Lower lobe of right lung (tissue), 2 donors: ENCODE results near the gene RAPSN. TPM values are rescaled to one million over a fixed set of nuclear protein-coding genes. Genes with fewer than 3 reads are reported as not detected.
A peak's percentile ranks its signal among the peaks of the same experiment; 100 is the strongest.

Source experiments
- ATAC-seq, 2 donors: fragments of 200-7000 bp; cut with Tn5 transposase; one replicate each; pipeline ENCODE4 v1.9.1; 2020 to 2022; ENCODE audit warnings: mild to moderate bottlenecking in 2 of 2, moderate library complexity in 2 of 2
- DNase-seq: peaks from one replicate; pipeline ENCODE4 v3.0.0-alpha.2; 2020
- H3K27ac ChIP-seq: fragments of 200-600 bp; one replicate; pipeline ENCODE4 v1.8.0; 2022
- H3K27me3 ChIP-seq: fragments of 200-600 bp; one replicate; pipeline ENCODE4 v1.8.0; 2022; ENCODE audit warnings: low read depth
- H3K36me3 ChIP-seq: fragments of 200-600 bp; one replicate; pipeline ENCODE4 v1.8.0; 2022; ENCODE audit warnings: mild to moderate bottlenecking
- H3K4me1 ChIP-seq: fragments of 200-600 bp; one replicate; pipeline ENCODE4 v1.8.0; 2022
- H3K4me3 ChIP-seq: fragments of 200-600 bp; one replicate; pipeline ENCODE4 v1.8.0; 2022; ENCODE audit warnings: mild to moderate bottlenecking
- H3K9me3 ChIP-seq: fragments of 200-600 bp; one replicate; pipeline ENCODE4 v1.8.0; 2022
- intact Hi-C: fragments of 100-400 bp; cut with DNase I; formaldehyde crosslinking; loops from one replicate; pipeline ENCODE4 v1.11.0; 2022
- total RNA-seq: library from RNA; stranded (reverse); fragmentation: NEBNext Ultra II Directional; extraction: Animal tissue kit (Norgen Biotek cat#: 25700); gene quantifications from one replicate; pipeline ENCODE4 v1.2.1, GENCODE V29; 2021
- TF ChIP-seq, protein P1 (sequence below): fragments of 200-600 bp; IDR thresholded peaks from one replicate; pipeline ENCODE4 v1.8.0; 2022; ENCODE audit warnings: antibody characterized with exemption, mild to moderate bottlenecking
- donor health status: DM: no; HTN: yes; CAD: no; lungs with severe emphysema.

Gene RAPSN
- total RNA-seq, 1 donor from 2014 or later: 1.2 TPM

GRCh38 chr11:47407746-47408590 lies 41.0 kb downstream of the RAPSN start, which contains the start of gene SLC39A13:
SLC39A13 (plus strand) TSS chr11:47408590; CDS start chr11:47410095, 1,505 bp downstream.
- TF ChIP-seq, protein P1, sequence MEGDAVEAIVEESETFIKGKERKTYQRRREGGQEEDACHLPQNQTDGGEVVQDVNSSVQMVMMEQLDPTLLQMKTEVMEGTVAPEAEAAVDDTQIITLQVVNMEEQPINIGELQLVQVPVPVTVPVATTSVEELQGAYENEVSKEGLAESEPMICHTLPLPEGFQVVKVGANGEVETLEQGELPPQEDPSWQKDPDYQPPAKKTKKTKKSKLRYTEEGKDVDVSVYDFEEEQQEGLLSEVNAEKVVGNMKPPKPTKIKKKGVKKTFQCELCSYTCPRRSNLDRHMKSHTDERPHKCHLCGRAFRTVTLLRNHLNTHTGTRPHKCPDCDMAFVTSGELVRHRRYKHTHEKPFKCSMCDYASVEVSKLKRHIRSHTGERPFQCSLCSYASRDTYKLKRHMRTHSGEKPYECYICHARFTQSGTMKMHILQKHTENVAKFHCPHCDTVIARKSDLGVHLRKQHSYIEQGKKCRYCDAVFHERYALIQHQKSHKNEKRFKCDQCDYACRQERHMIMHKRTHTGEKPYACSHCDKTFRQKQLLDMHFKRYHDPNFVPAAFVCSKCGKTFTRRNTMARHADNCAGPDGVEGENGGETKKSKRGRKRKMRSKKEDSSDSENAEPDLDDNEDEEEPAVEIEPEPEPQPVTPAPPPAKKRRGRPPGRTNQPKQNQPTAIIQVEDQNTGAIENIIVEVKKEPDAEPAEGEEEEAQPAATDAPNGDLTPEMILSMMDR: peak; percentile 88

DNA sequence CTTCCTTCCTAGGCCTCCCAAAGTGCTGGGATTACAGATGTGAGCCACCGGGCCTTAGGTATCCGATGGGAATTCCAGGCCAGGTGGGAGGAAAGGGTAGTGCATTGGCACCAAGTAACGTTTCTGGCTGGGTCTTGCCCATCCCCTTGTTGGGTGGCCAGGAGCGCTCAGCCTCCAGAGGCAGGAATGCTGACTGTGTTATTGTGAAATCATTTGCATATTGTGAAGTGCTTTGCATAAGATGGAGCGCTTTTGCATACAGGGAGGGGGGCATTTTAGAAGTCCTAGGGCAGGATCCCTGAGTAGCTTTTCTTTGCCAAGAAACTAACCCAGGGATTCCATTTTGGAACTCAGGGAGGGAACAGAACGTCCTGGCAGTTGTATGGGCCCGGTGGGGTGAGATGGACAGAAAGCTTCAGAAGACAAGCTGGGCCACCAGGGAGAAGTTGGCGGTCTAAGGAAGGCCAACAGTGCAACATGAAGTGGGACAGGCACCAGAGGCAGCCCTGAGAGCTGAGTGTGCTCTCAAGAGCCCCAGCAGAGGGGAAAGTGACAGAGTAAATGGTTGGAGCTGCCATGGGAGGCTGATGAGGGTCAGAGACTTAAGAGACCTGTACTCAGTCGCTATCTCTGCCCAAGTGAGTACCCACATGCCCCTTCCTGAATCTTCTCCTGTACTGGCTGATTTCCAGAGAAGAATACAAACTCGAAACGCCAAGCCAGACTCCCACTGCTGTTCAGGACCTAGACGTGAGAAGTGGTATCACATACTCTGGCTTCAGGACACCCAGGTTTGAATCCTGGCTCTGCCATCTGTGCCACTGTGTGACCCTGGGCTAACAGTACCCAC lies 41.8 kb downstream of the RAPSN start:
- Histone ChIP-seq H3K36me3 (peaks cover 4% of the 10 kb centered on the region), H3K4me3 (peak overlapping the region; percentile 76), H3K27me3 (no peaks in the 10 kb centered on the region), H3K27ac (peak overlapping the region; percentile 87), H3K4me1 (peaks cover 32% of the 10 kb centered on the region), H3K9me3 (no peaks in the 10 kb centered on the region)
- TF ChIP-seq, protein P1: no peak
- no peak for DNase-seq
- intact Hi-C loops: no loop called here
- ATAC-seq: peak in 1 of 2 donors; percentile 0

More at GRCh38 chr11:47407746-47408590, 41.0 kb downstream of the RAPSN start, which contains the start of gene SLC39A13:
- H3K27me3 ChIP-seq: no peaks in the 10 kb centered on the region
- H3K9me3 ChIP-seq: no peaks in the 10 kb centered on the region
- H3K36me3 ChIP-seq: peaks cover 8% of the 10 kb centered on the region
- intact Hi-C loops: no loop called here
- peak within 1 kb of the TSS; percentile 76 for H3K4me3 ChIP-seq
- ATAC-seq: peak; percentile 94 to 96
- H3K4me1 ChIP-seq: peaks cover 32% of the 10 kb centered on the region
- peak within 1 kb of the TSS; percentile 88 for H3K27ac ChIP-seq
- DNase-seq: peak; percentile 96

- no peak for DNase-seq
- Histone ChIP-seq H3K36me3 (no peaks in the 10 kb centered on the region), H3K4me1 (peaks cover 35% of the 10 kb centered on the region), H3K27me3 (no peaks in the 10 kb centered on the region), H3K27ac (no peak overlapping the region), H3K4me3 (no peak overlapping the region), H3K9me3 (no peaks in the 10 kb centered on the region)
- TF ChIP-seq, protein P1: no peak
- intact Hi-C loops: no loop called here
- no peak for ATAC-seq
Measured at GRCh38 chr11:47403571-47403970, 45.4 kb downstream of the RAPSN start.

DNA sequence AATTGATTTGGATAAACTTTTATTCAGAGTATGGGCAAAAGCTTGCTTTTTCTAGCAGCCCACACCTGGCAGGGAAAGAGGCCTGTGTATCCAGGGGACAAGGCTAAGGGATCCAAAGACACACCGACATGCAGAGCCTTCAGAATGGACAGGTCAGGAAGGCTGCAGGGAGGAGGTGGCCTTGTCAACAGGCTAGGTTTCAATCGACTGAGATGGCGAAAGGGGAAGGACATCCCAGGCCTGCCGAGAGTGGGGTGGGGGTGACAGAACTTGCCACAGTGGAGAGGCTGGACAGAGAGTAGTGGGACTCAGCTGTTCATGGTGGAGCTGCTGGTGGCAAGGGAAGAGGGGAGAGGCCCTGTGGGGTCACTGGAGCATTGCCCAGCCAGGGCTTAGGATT lies 45.8 kb downstream of the RAPSN start:
- H3K4me1 ChIP-seq: peaks cover 35% of the 10 kb centered on the region
- no peak for ATAC-seq
- no peaks in the 10 kb centered on the region for H3K27me3 ChIP-seq
- no peaks in the 10 kb centered on the region for H3K36me3 ChIP-seq
- no peak for DNase-seq
- TF ChIP-seq, protein P1: no peak
- H3K27ac ChIP-seq: no peak overlapping the region
- H3K9me3 ChIP-seq: no peaks in the 10 kb centered on the region
- intact Hi-C loops: no loop called here
- H3K4me3 ChIP-seq: no peak overlapping the region

GRCh38 chr11:47400768-47401279 lies 48.1 kb downstream of the RAPSN start:
- Histone ChIP-seq H3K27me3 (no peaks in the 10 kb centered on the region), H3K4me3 (peak overlapping the region; percentile 61), H3K36me3 (no peaks in the 10 kb centered on the region), H3K4me1 (peaks cover 24% of the 10 kb centered on the region), H3K27ac (peak overlapping the region; percentile 75), H3K9me3 (no peaks in the 10 kb centered on the region)
- TF ChIP-seq, protein P1: no peak
- ATAC-seq (peak; percentile 48 to 57), DNase-seq (no peak)
- intact Hi-C loops: no loop called here
